ENCODE measurements around the gene TRAF3IP3. TPM values are rescaled to one million over a fixed set of nuclear protein-coding genes. Genes with fewer than 3 reads are reported as not detected.

Gene TRAF3IP3
- total and polyA plus RNA-seq, 2 donors (not counting 3 experiments of a cell fraction or from before 2014, with no cell fraction given) = not detected

DNA sequence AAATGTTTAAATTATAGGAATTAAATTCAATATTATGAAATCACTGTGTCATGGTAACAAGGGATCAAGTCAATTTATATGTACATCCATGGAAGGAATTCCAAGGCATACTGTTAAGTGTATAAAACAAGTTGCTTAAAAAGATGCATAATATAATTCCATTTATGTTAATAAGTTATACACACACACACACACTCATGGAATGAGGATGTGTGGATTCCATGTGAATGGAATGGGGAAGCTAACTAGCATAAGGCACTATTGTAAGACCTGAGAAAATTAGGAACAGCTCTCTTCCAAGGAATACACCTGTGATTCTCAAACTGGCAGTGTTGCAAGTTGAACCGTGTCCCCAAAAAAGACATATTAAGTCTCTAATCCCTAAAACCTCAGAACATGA, 17.6 kb upstream of the TRAF3IP3 start:
- Histone ChIP-seq H3K4me3 (replicated peaks in 1 of 3; ENCODE audit: insufficient read depth in 1 of 3, low read depth in 1 of 3, low read length in 3 of 3) (no peak overlapping the region), H3K27me3 (ENCODE audit: control insufficient read depth in 2 of 2, insufficient read depth in 2 of 2, low read length in 2 of 2) (peaks cover 0 to 15% of the 10 kb centered on the region in 2 experiments), H3K4me2 (ENCODE audit: insufficient read depth, low read length) (no peak overlapping the region), H3K9me1 (replicated peaks; ENCODE audit: control insufficient read depth, extremely low read depth, insufficient read depth, low read length) (no peaks in the 10 kb centered on the region), H3K36me3 (ENCODE audit: control insufficient read depth in 2 of 2, extremely low read depth in 1 of 2, insufficient read depth in 2 of 2, low read length in 2 of 2) (no peaks in the 10 kb centered on the region), H2AFZ (ENCODE audit: low read depth, low read length) (no peak overlapping the region), H3K27ac (ENCODE audit: insufficient read depth, low read depth, low read length) (no peak overlapping the region), H3K4me1 (ENCODE audit: control insufficient read depth, extremely low read depth, insufficient read depth, low read length) (no peaks in the 10 kb centered on the region), H3K9me3 (replicated peaks; ENCODE audit: control insufficient read depth, insufficient read depth, low read length) (no peaks in the 10 kb centered on the region), H3K9ac (replicated peaks; ENCODE audit: extremely low read depth, insufficient read depth, low read length) (no peak overlapping the region), H3K79me2 (ENCODE audit: control insufficient read depth, insufficient read depth, low read length) (no peaks in the 10 kb centered on the region), H4K20me1 (replicated peaks; ENCODE audit: control insufficient read depth, extremely low read depth, insufficient read depth, low read length) (no peaks in the 10 kb centered on the region)
- POLR2A ChIA-PET = no interaction called here
- TF ChIP-seq JUN (IDR thresholded peaks at IDR 0.05; ENCODE audit: borderline replicate concordance, insufficient read depth, insufficient read length, low read depth) (no peak), MYC (IDR thresholded peaks at IDR 0.05; ENCODE audit: low read depth, low read length) (no peak), POLR2A (IDR thresholded peaks at IDR 0.05; ENCODE audit: low read depth, low read length) (no peak), FOS (IDR thresholded peaks at IDR 0.05; ENCODE audit: borderline replicate concordance, insufficient read depth, low read length) (no peak), POLR2AphosphoS5 (IDR thresholded peaks at IDR 0.05; ENCODE audit: insufficient read depth, low read depth, low read length) (no peak), EZH2 (IDR thresholded peaks at IDR 0.05; ENCODE audit: borderline replicate concordance, low read depth, low read length, severe bottlenecking) (no peak), GATA2 (IDR thresholded peaks at IDR 0.05; ENCODE audit: insufficient read depth, insufficient read length, low read depth, low read length) (no peak)
- TF ChIP-seq, protein P1, sequence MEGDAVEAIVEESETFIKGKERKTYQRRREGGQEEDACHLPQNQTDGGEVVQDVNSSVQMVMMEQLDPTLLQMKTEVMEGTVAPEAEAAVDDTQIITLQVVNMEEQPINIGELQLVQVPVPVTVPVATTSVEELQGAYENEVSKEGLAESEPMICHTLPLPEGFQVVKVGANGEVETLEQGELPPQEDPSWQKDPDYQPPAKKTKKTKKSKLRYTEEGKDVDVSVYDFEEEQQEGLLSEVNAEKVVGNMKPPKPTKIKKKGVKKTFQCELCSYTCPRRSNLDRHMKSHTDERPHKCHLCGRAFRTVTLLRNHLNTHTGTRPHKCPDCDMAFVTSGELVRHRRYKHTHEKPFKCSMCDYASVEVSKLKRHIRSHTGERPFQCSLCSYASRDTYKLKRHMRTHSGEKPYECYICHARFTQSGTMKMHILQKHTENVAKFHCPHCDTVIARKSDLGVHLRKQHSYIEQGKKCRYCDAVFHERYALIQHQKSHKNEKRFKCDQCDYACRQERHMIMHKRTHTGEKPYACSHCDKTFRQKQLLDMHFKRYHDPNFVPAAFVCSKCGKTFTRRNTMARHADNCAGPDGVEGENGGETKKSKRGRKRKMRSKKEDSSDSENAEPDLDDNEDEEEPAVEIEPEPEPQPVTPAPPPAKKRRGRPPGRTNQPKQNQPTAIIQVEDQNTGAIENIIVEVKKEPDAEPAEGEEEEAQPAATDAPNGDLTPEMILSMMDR (IDR thresholded peaks at IDR 0.05; ENCODE audit: extremely low read depth in 1 of 2, insufficient read depth in 1 of 2, low read depth in 1 of 2, low read length in 2 of 2) = no peak
- TF ChIP-seq, protein P2, sequence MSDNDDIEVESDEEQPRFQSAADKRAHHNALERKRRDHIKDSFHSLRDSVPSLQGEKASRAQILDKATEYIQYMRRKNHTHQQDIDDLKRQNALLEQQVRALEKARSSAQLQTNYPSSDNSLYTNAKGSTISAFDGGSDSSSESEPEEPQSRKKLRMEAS (IDR thresholded peaks at IDR 0.05; ENCODE audit: insufficient read depth, insufficient read length) = no peak
- DNase-seq (ENCODE audit: low read depth, low spot score) (no peak), FAIRE-seq (no peak)
- CTCF ChIA-PET = interaction anchor here (2.1 kb wide), 1 partner anchor 169 kb away, joined by 4 read pairs; no protein-coding TSS in a partner anchor
- dilution Hi-C loops (cut with MboI; ENCODE audit: extremely low pct_ligation_motif_present, low sequenced_read_pairs) = no loop called here
- intact Hi-C loops (cut with micrococcal nuclease) = no loop called here
- BruUV-seq (replicated peaks) = no TSS peak
